Inflammatory macrophage treated with lipopolysaccharide for 1 hour (primary cell): ENCODE data around the gene UGT3A1.
"Not testable (repeated sequence)": the region's sequence is repeated elsewhere in the genome, so short reads cannot be mapped to it uniquely, and the experiment has no call there.

Experiments
- DNase-seq, 2 donors: peaks; one replicate each; pipeline ENCODE4 v3.0.0-alpha.2; 2020 to 2022

The UGT3A1 gene, protein sequence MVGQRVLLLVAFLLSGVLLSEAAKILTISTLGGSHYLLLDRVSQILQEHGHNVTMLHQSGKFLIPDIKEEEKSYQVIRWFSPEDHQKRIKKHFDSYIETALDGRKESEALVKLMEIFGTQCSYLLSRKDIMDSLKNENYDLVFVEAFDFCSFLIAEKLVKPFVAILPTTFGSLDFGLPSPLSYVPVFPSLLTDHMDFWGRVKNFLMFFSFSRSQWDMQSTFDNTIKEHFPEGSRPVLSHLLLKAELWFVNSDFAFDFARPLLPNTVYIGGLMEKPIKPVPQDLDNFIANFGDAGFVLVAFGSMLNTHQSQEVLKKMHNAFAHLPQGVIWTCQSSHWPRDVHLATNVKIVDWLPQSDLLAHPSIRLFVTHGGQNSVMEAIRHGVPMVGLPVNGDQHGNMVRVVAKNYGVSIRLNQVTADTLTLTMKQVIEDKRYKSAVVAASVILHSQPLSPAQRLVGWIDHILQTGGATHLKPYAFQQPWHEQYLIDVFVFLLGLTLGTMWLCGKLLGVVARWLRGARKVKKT

DNA sequence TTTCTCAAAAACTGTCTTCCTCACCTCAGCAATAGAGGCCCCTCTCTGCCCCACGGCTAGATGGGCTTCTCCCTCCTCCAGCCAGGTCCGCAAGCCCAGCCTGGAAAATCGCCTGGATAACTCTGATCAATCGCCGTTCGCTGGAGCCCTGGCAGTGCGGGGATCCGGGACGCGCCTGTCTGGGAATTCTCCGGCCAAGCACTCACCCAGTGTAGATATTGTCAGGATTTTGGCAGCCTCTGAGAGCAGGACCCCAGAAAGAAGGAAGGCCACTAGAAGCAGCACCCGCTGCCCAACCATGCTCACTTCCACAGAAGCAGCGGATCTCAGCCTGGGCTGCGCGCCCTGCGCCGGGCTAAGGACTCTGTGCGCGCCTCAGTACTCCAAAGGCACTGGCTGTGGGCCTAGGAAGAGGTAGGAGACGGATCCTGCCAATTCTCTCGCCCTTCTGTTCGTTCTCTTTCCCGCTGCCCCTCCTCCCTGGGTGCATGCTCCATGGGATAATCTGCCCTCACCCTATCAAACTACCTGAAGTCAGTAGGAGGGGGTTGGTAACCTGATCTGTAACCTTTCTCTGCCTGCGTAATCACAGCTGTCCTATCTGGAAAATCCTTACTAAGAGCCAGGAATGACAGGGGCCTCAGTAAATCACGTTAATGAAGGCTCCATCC, at the start of gene UGT3A1:
Gene UGT3A1, minus strand, starts transcription at position 450 of the 671 bp plus-strand sequence. Its CDS starts 150 bp downstream, at position 300.
- DNase-seq: no peak

DNA sequence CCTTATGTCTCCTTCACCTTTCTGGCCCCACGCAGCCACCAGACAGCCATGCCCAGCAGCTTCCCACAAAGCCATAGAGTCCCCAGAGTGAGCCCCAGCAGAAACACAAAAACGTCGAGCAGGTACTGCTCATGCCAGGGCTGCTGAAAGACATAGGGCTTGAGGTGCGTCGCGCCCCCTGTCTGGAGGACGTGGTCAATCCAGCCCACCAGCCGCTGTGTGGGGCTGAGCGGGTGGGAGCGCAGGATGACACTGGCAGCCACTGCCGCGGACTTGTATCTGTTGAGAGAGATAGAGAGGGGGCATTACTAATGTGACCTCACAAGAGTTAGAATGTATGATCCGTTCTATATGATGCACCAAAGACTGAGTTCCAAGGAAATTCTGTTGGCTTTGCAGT, 44.5 kb upstream of the UGT3A1 start:
- DNase-seq: no peak

DNA sequence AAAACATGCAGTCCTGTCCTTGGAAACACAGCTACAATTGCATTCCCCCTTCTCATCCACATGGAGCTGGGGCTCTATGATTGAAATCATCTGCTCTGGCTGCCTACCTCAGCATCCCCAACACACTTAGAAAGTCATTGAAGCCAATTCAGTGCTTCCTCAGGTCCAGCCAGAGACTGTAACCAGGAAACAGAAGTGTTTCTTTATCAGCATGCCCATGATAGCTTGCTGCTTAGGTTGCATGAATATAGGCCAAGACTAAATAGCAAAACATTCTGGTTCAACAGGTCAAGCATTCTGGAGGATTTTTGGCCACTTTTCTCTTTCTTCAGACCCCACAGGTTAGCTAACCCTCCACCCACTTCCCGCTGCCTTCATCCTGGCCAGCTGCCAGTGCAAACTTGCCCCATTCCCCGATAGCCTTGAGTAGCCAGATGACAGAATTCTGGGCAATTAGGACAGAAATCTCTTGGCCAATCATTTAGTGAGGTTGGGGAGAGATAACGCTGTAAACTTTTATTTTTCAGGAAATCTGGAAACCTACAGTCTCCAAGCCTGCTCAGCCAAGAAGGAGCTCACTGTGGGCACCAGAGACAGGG, 43.4 kb upstream of the UGT3A1 start:
- not testable (repeated sequence) for DNase-seq

DNA sequence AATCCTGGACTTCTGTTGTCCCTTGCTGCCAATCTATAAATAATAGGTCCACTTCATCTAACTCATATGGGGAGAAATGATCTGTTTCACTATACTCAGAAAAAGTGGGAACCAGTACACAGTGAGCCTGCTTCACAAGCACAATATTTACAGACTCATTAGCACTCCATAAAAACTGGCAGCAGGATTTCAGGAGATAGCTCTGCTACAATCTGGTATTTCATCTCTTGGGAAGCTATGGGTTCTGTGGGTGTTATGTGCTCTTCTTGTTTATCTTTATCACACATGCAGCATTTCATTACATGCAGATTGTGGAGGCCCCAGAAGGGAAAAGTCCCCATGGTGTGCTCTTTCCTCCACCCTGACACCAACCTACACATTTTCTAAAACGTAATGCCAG, 42.3 kb upstream of the UGT3A1 start:
- DNase-seq: no peak

DNA sequence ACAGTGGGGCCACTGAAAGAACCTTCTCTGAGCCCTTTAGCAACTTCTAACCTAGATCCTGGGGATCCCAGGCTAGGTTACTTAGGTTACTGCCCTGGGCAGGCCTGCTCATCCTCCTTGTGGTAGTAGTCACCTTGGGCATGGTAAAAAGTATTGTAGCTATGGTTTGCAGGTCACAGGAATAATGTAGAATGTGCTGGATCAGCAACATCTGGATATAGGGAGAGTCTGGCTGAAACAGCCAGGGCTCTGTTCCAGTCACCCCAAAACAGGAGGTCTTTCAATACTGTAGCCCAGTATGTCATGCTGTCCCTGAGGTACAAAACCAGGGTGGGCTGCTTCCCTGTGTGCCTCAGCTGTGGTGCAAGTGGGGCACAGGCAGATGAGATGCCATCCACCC, 41.9 kb upstream of the UGT3A1 start:
- no peak for DNase-seq

DNA sequence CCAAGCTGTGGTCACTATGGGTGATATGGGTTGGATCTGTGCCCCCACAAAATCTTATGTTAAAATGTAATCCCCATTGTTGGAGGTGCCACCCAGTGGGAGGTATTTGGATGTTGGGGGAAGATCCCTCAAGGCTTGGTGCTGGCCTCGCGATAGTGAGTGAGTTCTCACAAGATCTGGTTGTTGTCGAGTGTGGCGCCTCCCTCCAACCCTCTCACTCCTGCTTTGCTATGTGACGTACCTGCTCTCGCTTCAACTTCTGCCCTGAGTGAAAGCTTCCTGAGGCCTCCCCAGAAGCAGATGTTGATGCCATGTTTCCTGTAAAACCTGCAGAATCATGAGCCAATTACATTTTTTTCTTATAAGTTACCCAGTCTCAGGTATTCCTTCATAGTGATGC, 40.0 kb upstream of the UGT3A1 start:
- DNase-seq: no peak

DNA sequence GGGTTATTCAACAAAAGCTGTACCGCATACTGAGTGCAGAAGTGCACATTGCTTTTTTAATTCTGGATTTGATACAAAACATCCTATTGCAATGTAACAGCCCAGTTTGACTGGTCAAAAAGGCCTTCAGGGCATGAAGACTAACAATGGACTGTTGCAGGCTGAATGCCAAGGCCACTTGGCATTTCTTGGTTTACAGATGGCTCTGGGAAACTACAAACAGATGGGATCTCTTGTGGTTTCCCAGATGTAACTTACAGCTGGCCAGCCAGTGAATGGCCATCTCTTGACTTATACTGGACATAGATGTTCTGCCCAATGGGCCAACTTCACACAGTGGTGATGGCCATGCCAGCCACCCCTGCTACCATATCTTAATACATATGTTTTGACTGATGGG, 38.7 kb upstream of the UGT3A1 start:
- no peak for DNase-seq

DNA sequence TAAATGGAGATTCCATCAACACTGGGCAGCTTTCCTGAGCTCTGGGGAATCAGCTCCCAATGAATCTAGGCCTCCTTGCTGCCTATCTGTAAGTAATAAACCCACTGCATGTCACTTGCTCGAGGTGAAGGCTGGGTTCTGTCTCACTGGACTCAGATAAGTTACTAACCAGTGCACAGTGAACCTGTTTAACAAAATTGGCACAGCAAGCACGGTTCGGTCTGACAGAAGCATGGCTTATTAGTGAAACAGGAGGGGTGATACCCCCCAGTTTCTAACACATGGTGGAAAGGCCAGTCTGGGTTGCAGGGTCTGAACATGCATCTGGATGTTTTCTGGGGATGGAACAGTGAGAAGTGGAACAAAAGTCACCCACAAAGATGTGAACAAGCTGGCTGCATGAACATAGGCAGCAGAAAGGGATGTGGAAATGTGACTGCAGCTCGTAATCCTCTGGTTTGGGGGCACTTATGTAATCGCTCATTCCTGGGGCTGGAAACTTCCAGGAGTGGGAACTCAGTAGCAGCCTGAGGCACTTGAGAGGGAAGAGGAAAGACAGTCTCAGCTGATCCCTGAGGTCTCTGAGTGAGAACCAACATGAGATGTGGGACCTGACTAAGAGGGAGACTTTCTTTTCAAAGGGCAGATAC, 37.8 kb upstream of the UGT3A1 start:
- no peak for DNase-seq

DNA sequence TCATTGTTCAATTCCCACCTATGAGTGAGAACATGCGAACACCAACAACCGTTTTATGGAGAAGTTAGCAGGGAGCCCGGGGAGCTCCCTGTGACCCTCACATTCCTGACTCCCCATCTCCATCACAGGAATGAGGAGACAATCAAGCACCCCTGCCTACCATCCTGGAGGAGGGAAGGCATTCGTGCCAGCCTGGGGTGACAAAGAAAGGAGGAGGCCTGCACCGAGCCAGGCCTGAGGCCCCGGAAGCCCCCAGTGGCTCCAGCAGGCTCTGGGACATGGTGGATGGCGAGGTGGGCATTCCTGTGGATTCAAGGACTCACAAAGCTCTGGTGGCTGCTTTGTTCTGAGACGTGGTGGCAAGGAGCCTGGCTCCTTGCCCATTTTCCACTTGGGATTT, 36.5 kb upstream of the UGT3A1 start:
- no peak for DNase-seq

DNA sequence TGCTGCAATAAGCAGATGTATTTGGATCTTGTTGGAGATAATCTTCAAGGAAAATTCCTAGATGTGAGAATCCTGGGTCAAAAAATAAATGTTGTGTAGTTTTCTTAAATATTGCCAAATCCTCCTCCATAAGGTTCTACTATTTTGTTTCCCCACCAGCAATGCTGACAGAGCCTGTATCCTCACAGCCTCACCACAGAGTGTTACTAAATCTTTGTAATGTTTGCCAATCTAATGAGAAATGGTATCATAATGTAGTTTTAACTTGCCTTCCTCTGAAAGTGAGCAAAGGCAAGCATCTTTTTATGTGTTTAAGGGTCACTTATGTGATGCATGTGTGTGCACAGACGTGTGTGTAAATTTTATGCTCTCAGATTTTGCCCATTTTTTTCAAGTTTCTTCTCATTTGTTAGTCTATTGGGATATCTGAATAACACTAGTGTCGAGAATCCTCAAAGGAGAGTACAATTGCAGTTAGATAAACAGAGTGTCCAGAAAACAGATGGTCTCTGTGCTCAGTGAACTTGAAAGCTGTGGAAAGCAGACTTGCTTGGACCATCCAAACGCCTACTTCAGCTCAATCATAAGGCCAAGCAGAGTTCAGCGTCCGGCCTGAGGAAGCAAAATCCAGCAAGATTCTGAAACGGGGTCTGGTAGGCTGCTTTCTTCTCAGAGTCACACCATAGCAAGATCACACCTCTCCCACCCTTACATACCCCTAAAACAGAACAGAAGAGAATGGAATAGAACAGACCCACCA, 35.7 kb upstream of the UGT3A1 start:
- DNase-seq: no peak

DNA sequence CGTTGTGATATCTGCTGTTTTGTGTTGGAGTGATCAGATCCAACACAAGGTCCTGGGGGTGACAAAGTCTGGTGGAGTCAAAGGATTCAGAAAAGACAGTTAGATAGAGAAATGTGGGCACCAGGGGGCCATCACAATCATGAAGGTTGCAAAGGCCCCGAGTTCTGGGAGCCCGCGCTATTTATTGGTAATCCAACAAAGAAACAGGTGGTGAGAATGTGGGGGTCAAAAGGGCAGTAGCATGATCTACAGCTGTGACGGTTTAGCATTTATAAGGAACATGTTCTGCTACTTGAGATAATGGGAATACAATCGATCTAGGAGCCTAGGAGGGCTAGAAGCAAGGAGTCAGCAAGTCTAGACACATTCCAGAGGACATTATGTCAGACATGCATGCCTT, 31.1 kb upstream of the UGT3A1 start:
- not testable (repeated sequence) for DNase-seq

DNA sequence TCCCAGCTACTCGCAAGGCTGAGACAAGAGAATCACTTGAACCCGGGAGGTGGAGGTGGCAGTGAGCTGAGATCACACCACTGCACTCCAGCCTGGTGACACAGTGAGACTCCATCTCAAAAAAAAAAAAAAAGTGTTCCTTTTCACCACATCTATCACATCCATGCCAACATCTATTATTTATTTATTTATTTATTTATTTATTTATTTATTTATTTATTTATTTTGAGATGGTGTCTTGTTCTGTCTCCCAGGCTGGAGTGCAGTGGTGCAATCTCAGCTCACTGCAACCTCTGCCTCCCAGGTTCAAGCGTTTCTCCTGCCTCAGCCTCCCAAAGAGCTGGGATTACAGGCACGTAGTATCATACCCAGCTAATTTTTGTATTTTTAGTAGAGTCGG, 28.4 kb upstream of the UGT3A1 start:
- not testable (repeated sequence) for DNase-seq

DNA sequence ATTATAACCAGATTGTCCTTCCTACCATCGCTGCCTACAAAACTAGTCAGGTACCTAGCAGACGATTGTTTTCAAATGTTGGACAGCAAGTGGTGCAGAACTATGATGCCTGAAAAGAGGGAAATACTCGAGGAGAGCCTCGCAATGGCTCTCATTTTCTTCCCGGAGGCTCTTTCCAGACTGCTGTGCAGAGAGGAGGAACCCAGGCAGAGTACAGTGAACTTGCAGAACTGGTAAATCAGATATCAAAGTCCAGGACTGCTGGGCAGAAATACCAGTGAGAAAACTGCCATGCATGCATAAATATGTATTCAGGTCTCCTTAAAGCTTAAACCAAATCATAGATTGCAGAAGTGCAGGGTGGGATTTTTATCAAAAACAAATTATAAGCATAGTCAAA, 26.4 kb upstream of the UGT3A1 start:
- DNase-seq: no peak

DNA sequence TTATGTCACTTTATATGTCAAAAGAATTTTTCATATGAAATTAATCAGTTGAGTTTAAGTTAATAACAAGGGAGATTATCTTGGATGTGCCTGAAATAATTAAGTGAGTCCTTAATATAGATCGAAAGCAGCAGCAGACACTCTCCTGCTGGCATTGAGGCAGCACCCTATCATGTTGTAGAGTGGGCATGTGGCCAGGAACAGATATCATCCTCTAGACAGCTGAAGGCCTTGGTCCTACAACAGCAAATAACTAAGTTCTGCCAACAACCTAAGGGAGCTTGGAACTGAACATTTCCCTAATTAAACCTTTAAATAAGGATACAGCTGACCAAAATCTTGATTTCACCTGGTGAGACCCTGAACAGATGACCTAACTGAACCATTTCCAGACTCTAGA, 25.8 kb upstream of the UGT3A1 start:
- DNase-seq: no peak

DNA sequence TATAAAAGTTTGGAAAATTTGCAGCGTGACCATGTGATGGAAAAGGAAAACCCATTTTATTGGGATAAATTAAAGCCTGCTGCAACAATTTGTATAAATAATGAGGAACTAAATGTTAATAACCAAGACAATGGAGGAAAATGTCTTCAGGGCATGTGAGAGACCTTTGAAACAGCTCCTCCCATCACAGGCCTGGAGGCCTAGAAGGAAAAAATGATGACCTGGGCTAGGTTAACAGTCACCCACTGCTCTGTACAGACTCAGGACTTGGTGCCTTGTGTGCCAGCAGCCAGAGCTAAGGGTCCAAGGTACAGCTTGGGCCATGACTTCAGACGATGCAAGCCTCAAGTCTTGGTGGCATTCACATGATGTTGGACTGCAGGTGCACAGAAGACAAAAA, 22.0 kb upstream of the UGT3A1 start:
- no peak for DNase-seq

DNA sequence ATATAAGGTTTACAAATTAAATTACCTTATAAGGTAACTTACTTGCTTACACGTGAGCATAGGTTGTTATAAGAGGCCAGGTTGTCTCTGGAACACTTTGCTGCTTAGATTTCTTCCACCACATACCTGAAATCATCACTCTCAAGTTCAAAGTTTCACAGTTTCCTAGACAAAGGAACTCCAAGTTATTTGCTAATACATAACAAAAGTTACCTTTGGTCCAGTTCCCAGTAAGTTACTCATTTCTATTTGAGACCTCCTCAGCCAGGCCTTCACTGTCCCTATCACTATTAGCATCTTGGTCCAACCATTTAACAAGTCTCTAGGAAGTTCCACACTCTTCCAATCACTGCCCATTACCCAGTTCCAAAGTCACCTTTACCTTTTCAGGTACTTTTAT, 18.5 kb upstream of the UGT3A1 start:
- DNase-seq: no peak

DNA sequence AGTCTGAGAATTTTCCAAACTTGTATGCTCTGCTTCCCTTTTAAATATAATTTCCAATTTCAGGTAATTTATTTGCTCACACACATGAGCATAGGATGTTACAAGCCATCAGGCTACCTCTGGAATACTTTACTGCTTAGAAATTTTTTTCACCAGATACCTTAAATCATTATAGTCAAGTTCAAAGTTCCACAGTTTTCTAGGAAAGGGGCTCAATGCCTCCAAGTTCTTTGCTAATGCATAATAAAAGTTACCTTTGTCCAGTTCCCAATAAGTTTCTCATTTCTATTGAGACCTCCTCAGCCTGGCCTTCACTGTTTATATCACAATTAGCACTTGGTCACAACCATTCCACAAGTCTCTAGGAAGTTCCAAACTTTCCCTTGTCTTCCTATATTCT, 16.2 kb upstream of the UGT3A1 start:
- DNase-seq: no peak

DNA sequence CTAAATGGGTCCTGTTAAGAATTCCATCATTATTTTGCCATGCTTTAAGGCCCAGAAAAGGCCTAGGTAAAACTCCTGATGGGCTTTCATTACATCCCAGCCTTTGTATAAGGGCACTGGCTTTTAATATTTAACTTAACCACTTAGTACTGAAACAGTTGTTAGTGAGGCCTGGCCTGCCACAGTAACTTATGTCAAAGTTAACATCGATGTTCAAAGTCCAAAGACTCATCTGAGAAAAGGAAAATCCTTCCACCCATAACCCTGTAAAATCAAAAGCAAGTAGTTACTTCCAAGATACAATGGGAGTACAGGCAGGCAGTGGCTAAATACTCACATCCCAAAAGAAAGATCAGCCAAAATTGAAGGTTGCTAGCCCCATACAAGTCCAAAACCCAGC, 15.0 kb upstream of the UGT3A1 start:
- no peak for DNase-seq

DNA sequence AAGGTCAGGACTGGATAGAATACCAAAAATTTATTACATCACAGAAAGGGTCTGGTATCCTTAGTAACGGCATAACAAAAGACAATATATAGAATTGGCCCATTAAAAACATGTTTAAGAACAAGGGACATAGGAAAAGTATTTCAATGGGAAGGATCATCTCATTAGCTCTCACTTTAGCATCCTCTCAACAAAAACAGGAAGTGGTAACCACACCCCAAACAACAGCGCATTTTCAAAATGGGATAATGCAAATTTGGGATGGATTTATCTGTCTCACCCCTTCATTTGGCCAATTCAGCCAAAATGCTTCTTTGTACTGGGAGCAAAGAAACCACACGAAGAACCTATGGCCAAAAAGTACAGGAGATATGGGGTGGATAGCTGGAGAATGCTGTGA, 9.8 kb upstream of the UGT3A1 start:
- DNase-seq: no peak

DNA sequence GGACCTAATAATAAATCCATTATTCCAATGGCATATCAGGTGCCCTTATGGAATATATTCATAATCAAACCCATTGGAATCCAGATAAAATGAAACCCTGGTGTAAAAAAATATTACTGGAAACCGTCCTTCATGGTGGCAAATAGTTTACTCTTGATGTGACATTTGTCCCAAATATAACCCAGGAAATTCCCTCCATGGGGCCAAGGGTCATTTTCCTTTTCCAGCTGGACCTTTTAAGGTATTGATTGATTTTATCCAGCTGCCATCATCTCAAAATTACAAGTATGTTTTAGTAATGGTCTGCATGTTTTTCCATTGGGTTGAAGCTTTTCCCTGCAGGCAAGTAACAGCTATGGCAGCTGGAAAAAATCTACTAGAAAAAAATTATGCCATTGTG, 8.4 kb upstream of the UGT3A1 start:
- DNase-seq: no peak

DNA sequence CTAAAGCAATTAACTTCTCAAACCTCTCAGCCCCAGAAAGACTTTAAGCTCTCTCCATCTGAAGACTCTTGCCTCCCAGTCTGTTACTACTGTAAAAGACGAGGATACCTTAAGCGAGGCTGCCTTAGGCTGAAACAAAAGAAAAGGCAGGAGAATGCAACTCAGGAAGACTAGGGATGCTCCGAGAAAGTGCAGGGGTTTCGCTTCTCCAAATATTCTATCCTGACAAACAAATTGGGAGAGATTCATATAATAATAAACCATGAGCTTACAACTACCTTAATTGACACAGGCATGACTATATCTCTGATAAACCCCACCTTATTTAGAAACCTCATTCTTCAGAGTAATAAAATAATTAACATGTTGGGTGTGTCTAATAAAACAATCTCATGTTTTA, 4.9 kb upstream of the UGT3A1 start:
- DNase-seq: no peak

DNA sequence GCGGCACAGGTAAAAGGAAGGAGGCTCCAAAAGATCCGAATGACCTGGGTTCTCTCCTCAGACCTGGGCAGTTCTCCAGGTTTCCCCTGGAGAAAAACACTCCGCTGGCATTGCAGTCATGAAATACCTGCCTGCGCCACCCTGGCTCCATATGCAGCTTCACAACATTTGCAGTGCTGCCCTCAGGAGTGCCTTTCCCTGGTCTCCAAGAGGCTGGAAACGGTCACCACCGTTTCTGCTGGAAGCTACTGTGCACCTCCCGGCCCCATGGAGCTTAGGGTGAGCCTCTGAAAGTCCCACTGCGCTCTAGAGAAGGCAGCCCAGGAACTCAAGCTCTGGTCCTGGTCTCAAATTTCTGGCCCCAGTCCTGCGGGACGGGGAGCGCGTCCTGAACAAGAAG, 670 bp downstream of the UGT3A1 start:
- no peak for DNase-seq

DNA sequence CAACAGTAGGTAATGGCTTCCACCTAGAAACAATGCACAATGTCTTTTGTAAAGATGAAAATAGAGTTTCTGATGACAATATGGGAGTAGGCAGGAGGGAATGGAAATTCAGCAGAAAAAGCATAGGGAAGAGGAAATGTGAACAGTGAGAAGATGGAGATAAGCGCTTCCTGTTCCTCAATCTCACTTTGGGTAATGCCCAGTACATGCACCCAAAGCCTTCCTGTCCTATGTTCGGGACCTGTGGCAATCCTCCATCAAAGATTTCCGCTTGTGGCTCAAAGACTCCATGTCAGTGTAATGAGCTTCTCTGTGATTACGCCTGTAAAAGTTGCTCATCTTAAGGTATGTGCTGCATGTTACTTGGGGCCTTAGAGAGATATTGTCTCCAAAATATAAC, 2.7 kb downstream of the UGT3A1 start:
- DNase-seq: no peak
